NCI-H1417 (cell line): Measurements from ENCODE around the gene DBP.
"Not testable (repeated sequence)": the region's sequence is repeated elsewhere in the genome, so short reads cannot be mapped to it uniquely, and the experiment has no call there.

Experiments
- DNase-seq, 3 experiments: peaks; one replicate each; lab custom pipeline; 2025; lab: John Stamatoyannopoulos, UW

Gene DBP

DNA sequence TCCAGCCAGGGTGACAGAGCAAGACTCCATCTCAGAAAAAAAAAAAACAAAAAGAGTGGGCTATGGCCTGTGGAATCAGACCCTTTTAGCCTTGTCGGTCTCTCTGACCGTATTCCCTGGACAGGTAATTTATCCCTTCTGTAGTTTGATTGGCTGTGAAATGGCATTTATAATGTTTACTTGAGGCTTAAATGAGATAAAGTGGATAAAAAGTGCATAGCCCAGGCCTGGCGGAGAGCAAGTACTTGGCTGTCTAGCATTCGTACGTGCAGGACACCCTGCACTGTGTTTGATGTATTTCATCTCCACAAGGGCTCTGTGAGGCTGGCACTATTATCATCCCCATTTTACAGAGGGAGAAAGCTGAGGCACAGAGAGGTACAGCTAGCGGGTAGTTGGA lies 28.6 kb upstream of the DBP start:
- no peak for DNase-seq

DNA sequence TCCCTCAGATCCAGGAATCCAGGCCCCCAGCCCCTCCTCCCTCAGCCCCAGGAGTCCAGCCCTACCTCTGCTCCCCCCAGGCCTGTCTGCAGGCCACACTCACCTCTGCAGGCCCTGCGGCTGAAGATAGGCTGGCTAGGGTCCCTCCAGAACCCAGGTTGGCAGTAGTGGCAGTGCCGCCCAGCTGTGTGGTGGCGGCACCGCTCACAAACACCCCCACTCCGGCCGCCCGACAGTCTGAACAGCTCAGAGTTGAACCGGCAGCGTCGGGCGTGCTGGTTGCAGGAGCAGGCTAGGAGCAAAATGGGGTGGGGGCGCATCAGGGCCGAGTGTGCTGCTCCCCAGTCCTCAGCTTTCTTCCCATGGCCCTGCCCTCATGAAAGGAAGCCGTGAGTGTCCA lies 27.3 kb upstream of the DBP start:
- DNase-seq = no peak

DNA sequence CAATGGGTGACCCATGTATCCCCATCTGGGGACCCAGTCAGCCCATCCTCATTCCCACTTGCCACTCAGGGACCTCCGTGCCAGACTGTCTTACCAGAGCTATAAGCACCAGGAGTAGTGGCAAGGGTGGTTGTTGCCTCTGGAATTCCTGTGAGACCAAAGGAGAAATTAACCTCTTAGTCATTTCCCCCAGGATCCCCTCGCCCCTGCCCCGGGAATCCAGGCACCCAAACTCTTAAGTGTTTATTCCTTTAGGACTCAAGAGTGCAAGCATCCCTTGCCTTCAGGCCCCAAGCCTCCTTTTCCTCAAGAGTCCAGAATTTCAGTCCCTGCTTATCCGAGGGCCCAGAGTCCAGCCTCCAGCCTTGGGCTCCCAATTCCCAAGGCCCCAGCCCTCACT lies 26.5 kb upstream of the DBP start:
- no peak for DNase-seq

DNA sequence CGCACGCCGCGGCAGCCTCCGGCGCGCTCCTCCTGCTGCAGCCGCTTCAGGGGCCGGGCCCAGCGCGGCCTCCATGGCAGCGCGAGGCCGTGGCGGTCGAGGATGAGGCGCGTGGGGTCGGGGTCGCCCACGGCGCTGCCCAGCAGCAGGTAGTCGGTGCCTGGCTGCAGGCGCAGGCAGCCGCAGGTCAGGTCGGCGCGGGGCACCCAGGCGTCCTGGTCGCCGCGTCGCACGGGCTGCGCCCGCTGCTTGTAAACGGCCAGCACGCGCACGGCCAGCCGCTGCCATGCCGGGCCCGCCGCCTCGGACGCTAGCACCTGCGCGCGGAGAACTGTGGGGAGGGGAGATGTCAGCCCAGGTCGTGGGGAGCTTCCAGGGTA lies 24.5 kb upstream of the DBP start:
- DNase-seq = no peak

DNA sequence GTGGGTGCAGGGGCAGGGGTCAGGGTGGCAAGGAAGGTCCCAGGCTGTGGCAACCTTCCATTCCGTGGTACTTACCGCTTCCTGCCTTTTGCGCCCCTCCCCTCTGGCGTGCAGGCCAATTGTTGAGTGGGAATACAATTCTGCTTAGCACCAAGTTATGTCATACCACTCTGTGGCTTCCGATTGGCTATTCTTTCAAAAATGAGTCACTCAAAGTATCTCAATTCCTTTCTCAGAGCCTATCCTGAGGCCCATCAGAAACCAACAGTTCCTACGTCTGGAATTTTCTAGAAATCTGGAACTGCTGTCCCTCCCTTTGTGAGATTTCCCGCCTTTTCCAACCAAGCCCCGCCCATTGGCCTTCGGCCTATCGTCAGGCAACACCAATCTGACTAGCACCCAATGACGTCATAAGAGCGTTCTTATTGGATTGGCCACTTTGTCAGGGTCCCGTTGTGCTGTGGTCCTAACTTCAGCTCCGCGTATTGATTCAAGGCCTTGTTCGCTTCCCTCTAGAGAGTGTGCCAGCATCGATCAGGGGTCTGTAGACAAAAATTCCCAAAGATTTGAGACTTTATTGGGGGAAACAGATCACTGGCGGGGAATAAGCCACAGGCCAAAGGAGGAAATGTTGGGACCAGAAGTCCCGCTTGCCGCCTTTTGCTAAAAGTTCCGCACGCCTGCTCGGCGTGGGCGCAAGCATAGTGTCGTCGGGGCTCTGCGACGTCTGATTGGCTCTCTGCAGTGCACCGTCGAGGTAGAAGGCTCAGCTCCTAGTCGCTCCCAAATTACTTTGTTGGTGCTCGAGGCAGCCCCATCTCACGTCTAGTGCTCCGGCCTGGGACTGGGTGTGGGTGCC lies 23.9 kb upstream of the DBP start:
- DNase-seq = peak in 2 of 3 experiments; percentile 52 to 80

DNA sequence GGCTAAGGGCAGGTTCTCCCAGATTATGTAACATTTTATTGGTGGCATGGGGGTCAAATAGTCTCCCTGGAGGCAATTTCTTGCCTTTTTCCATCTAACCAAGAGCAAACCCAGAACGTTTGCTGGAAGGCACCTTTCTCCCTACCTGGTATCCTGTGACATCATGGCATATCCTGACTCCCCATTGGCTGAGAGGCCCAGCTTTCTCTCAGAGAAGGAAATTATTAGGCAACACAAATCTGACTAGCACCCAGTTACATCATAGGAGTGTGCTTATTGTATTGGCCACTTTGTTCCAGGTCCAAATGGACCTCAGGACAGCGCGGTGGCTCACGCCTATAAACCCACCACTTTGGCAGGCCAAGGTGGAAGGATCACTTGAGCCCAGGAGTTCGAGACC lies 22.6 kb upstream of the DBP start:
- no peak for DNase-seq

DNA sequence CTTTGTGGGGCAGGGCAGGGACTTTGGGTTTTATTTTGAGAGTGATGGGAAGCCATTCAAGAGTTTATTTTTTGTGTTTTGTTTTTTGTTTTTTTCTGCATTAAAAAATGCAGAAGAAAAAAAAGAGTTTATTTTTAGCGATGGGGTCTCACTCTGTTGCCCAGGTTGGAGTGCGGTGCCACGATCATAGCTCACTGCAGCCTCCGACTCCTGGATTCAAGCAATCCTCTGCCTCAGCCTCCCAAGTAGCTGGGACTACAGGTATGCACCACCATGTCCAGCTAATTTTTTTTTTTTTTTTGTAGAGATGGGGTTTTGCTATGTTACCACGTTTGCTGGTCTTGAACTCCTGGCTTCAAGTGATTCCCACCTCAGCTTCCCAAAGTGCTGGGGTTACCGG lies 21.3 kb upstream of the DBP start:
- DNase-seq = no peak

DNA sequence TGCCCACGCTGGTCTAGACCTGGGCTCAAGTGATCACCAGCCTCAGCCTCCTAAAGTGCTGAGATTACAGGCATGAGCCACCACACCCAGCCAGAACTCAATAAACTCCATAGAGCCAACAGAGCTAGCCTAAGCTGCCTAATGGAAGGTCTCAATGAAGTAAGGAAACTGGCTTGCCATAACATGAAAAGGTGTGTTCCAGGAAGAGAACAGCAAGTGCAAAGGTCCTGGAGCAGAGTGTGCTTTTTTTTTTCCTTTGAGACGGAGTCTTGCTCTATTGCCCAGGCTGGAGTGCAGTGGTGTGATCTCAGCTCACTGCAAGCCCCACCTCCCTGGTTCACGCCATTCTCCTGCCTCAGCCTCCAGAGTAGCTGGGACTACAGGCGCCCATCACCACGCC lies 20.6 kb upstream of the DBP start:
- not testable (repeated sequence) for DNase-seq

DNA sequence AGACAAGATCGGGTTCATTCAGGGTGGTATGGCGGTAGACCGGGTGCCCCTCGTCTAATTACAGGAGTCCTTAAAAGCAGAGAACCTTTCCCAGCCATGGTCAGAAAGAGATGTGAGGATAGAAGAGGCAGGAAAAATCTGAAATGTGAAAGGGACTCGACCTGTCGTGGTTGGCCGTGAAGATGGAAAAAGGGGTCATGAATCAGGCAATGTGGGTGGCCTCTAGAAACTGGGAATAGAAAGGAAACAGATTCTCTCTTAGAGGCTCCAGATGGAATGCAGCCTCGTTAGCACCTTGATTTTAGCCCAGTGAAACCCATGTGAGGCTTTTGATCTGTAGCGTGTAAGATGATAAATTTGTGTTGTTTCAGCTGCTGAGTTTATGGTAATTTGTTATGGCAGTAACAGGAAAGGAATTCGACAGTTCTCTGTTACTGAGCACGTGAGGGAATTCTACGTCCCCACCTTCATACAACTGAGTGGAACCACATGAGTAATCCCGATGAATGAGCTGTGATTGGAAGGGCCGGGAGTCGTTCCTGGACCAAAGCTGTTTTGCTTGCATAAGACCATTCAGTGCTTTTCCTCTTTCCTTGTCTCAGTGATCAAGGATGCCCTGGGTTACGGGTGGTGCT lies 19.8 kb upstream of the DBP start:
- no peak for DNase-seq

DNA sequence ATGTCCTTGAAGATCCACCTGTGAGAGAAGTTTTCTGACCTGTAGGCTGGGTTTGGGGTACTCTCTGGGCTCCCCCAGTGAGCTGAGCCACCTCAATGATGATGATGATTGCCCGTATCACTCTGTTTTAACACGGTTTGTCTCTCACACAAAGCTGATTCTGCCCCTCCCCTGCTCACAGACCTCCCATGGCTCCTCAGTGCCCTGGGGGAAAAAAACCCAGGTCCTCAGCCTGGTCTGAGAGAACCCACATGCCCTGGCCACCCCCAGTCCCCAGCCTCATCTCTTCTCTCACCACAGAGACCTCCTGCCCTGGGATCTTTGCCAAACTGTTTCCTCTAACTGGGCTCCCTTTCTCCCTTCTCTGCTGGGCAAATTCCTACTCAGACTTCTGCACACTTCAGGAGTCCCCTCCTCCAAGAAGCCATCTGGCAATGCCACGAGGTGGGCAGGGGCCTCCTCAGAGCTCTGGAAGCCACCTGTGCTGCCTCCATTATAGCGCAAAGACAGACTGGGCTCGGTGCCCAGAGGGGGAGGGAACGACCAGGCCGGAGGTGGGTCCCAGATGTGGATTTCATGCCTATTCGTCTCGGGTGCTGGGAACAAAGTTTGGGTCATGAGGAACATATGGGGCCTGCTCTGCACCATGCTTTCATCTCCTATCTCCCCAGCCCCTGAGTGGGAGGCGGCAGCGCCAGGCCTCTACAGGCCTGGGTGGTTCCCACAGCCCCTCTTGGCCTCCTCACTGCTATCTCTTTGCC lies 17.3 kb upstream of the DBP start:
- peak in 1 of 3 experiments; percentile 13 for DNase-seq

DNA sequence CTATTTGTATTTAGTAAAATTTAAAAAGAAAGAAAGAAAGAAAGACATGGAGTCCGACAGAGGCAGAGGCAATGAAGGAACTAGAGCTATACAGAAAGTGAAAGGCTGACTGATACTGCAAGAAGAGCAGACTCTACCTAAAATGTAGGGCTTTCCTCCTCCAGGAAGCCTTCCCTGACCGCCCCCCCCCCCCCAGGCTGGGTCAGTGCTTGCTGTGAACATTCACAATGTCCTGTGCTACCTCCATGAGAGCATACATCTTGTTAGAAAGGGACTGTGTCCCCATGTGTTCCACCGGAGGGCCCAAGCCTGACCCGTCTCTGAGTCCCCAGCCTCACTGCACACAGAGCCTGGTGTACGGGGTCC lies 14.5 kb upstream of the DBP start:
- no peak for DNase-seq

DNA sequence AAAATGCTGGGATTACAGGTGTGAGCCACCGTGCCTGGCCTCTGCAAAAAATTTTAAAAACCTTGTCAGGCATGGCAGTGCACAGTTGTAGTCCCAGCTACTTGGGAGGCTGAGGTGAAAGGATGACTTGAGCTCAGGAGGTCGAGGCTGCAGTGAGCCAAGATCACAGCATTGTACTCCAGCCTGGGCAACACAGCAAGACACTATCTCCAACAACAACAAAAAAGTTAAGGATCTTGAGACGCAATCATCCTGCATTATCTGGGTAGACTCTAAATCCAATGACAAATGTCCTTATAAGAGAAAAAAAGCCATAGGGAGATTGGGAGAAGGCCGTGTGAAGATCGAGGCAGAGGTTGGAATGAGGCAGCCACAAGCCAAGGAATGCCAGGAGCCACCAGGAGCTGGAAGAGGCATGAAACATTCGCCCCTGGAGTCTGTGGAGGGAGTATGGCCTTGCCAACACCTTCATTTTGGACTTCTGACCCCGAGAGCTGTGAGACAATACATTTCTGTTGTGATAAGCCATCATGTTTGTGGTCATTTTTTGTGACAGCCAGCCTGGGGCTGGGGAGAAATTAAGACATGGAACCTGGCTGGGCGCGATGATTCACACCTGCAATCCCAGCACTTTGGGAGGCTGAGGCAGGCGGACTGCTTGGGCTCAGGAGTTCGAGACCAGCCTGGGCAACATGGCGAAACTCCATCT lies 13.9 kb upstream of the DBP start:
- no peak for DNase-seq

DNA sequence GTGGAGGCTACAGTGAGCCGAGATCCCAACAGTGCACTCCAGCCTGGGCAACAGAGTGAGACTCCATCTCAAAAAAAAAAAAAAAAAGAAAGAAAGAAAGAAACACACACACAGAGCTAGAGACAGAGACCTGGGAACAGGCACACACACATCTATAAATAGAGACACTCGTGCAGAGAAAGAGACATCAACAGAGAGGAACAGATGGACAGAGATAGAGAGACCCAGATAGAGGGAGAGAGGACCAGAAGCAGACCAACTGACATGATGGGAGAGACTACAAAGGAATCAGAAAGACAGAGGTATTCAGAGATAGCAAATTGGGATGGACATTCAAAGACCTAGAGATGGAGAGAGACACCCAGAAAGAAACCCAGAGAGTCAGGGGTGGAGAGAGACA lies 11.0 kb upstream of the DBP start:
- no peak for DNase-seq

DNA sequence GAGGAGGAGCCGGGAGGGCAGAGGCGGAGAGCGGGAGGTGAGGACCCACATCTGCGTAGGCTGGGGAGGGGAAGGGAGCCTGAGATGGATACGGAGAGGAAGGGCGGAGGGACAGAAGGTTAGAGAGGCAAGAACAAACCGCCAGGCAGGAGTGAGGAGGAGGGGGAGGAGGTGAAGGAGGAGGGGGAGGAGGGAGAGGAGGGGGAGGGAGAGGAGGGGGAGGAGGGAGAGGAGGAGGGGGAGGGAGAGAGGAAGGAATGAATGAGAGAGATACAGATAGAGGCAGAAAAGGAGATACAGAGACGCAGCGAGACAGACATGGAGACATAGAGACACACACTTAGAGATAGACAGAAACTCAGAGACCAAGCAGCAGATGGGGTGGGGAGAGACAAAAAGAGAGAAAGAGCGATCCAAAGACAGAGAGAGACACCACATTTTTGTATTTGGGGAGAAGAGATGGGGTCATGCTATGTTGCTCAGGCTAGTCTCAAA lies 9.6 kb upstream of the DBP start:
- peak in 1 of 3 experiments; percentile 33 for DNase-seq

DNA sequence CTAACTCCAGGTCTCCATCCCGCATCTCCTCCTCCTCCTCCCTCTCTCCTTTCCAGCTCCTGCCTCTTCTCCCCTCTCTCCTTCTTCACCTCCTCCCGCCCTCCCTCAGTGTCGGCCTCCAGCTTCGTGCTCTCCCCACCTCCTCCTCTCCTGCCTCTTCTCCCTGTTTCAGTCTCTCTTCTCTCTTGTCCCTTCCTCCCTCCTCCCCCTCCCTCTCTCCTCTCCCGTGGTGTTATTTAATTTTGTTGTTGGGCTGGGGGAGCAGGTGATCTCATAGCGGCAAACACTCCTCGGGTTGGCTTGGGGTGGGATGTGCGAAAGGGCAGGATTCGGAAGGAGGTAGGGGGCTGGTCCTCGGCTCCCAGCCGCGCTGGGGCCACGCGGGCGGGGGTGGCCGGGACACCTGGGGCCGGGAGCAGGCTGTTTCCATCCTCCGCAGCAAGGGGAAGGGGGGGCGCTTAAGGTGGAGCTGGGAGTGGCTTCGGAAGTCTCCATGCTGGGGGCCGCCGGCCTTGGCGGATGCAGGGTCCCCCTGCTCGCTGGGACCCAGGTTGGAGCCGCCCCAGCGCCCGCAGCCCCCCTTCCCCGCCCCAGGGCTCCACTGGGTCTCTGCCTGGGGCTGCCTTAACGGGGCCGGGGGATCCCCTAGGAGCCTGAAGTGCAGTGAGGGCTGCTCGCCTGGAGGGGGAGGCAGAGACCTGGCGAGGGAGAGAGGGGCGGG lies 9.0 kb upstream of the DBP start, which contains the start of gene CA11:
TSS of gene CA11 (minus strand) at position 187 of the 721 bp plus-strand sequence. CDS start 555 bp downstream, outside the sequence.
- DNase-seq = peak; percentile 93 to 94 (median 93)

DNA sequence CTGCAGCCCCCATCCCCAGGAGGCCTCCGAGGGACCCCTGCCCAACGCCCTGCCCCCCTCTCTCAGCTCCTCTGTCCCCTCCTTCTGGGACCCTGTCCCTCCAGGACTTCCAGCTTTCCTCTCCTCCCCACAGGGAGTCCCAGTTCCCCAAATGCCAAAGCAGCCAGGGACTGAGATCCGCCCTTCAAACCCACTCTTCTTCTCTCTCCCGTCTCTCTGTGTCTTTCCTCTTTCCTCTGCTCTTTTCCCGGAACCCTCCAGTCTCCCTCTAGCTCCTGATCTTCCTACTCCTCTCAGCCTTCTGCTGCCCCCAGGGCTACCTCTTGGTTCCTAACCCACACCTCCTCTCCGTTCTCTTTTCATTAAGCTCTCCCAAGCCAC lies 8.4 kb upstream of the DBP start:
- DNase-seq = peak in 1 of 3 experiments; percentile 56

DNA sequence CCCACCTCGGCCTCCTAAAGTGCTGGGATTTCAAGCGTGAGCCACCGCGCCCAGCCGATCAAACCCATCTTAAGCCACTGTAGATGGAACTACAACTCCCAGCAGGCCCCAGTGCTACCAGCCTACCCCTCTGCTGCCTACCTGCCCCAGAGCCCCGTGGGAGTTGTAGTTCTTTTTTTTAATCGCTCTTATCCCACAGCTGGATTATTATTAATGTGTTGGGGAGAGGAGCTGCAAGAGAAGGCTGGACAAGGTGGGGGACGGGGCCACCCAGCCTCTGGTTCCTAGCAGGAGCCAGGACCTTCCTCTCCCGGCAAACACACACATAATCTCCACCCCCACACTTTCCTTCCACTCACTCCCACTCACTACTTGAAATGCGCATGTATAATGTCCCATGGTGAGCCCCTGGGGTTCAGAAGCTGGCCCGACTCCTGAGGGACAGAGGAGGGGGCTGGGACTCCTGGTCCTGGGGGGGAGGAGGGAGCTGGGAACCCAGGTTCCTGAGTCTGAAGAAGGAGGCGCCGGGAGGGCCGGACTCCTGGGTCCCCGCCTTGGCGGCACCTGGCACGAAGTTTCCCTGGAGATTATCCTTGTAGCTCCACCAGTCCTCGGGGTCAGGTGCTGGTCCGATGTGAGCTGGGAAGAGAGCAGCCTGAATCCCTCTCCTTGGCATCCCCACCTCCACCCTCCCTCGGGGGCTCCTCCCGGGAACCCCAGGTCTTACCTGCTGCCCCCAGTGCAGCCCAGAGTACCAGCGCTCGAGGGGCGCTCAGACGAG lies 7.8 kb upstream of the DBP start:
- peak; percentile 70 to 80 (median 72) for DNase-seq

DNA sequence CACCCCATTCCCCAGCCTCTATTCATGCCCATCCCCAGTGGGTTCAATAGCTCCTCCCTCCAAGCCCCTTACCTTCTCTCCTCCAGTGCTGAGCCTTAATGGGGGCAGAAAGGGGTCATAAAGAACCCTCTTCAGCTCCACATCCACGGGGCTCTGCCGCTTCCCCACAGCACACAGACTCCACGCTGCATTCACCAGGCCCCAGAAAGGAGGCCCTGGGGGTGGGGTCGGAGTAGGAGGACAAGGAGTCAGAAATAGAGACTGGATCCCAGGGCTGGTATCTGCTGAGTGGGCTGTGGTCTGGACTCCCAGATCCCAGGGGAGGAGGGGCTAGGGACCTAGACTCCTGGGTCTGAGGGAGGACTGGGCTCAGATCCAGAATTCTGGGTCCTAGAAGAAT lies 7.2 kb upstream of the DBP start:
- no peak for DNase-seq

DNA sequence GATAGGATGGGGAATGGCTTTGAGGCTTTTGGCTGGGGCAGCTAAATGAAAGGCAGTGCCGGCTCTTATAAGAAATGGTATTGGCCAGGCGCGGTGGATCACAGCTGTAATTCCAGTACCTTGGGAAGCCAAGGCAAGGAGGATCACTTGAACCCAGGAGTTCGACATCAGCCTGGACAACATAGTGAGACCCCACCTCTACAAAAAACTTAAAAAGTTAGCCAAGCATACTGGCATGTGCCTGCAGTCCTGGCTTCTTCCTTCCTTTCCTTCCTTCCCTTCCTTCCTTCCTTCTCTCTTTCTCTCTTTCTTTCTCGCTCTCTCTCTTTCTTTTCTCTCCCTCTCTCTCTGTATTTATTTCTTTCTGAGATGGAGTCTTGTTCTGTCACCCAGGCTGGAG lies 5.7 kb upstream of the DBP start:
- no peak for DNase-seq

DNA sequence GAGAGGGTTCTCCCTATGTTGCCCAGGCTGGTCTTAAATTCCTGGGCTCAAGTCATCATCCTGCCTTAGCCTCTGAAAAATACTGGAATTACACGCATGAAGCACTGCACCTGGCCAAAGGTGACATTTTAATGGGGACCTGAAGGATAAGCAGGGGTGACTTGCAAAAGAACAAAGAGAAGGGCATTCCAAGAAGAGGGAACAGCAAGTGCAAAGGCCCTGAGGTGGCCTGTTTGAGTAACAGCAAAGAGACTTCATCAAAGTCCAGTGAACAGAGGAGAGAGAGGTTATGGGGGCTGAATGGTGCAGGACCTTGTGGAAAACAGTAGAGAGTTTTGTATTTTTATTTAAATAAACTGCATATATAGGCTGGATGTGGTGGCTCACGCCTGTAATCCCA lies 4.7 kb upstream of the DBP start:
- no peak for DNase-seq
